Measurements from ENCODE around the gene CACNA1I.

DNA sequence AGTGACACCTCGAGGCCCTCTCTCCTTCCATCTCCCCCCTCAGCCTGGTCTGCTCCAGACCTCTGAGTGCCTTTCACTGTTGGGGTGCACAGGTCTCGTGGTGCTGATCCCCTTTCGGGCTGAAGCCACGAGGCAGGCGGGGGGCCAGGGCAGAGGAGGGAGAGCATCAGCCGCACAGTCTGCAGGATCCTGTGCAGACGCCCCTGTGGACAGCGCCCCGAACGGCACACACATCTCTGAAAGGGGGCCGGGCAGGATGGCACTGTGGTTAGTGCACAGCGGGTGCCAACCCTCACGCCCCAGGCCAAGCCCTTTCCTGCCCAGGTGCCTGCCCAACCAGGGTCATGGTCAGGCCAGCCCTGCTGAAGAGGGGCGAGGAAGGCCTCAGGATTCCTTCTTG, 56.7 kb downstream of the CACNA1I start:
- TF ChIP-seq POLR2A (IDR thresholded peaks at IDR 0.05) (no peak), POLR2AphosphoS5 (IDR thresholded peaks at IDR 0.05) (no peak)
- TF ChIP-seq, protein P1, sequence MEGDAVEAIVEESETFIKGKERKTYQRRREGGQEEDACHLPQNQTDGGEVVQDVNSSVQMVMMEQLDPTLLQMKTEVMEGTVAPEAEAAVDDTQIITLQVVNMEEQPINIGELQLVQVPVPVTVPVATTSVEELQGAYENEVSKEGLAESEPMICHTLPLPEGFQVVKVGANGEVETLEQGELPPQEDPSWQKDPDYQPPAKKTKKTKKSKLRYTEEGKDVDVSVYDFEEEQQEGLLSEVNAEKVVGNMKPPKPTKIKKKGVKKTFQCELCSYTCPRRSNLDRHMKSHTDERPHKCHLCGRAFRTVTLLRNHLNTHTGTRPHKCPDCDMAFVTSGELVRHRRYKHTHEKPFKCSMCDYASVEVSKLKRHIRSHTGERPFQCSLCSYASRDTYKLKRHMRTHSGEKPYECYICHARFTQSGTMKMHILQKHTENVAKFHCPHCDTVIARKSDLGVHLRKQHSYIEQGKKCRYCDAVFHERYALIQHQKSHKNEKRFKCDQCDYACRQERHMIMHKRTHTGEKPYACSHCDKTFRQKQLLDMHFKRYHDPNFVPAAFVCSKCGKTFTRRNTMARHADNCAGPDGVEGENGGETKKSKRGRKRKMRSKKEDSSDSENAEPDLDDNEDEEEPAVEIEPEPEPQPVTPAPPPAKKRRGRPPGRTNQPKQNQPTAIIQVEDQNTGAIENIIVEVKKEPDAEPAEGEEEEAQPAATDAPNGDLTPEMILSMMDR (IDR thresholded peaks at IDR 0.05), result no peak
